ENCODE results near the gene TDG.
"Not testable (repeated sequence)": the region's sequence is repeated elsewhere in the genome, so short reads cannot be mapped to it uniquely, and the experiment has no call there.

TDG gene

DNA sequence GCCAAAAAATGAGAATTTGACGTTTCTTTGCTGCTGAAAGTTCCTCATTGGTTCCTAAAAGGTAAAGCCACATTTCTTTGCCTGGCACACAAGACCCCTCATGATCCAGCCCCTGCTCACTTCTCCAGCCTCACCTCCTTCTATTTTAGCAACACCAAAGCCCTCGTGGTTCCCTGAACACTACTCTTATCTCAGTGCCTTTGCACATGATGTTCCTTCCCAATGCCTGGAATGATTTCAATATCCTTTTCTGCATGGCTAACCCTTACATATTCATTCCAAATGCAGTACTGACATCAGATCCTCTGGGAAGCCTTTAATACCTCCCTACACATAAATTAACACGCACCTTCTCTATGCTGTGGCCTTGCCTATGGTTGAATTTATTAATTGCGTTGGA is 44.4 kb downstream of the TDG start:
- no peaks in the 10 kb centered on the region for H3K4me1 ChIP-seq (ENCODE audit: control insufficient read depth in 1 of 2, insufficient read depth in 1 of 2, low read depth in 1 of 2, low read length in 1 of 2)
- H3K9me3 ChIP-seq: no peaks in the 10 kb centered on the region
- peaks cover 6% of the 10 kb centered on the region for H3K27me3 ChIP-seq
- H3K27ac ChIP-seq: no peak overlapping the region
- no peak overlapping the region for H3K4me3 ChIP-seq (ENCODE audit: low read depth in 1 of 2, low read length in 1 of 2)
- TF ChIP-seq, protein P1, sequence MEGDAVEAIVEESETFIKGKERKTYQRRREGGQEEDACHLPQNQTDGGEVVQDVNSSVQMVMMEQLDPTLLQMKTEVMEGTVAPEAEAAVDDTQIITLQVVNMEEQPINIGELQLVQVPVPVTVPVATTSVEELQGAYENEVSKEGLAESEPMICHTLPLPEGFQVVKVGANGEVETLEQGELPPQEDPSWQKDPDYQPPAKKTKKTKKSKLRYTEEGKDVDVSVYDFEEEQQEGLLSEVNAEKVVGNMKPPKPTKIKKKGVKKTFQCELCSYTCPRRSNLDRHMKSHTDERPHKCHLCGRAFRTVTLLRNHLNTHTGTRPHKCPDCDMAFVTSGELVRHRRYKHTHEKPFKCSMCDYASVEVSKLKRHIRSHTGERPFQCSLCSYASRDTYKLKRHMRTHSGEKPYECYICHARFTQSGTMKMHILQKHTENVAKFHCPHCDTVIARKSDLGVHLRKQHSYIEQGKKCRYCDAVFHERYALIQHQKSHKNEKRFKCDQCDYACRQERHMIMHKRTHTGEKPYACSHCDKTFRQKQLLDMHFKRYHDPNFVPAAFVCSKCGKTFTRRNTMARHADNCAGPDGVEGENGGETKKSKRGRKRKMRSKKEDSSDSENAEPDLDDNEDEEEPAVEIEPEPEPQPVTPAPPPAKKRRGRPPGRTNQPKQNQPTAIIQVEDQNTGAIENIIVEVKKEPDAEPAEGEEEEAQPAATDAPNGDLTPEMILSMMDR (IDR thresholded peaks at IDR 0.05): no peak
- H3K36me3 ChIP-seq: no peaks in the 10 kb centered on the region

DNA sequence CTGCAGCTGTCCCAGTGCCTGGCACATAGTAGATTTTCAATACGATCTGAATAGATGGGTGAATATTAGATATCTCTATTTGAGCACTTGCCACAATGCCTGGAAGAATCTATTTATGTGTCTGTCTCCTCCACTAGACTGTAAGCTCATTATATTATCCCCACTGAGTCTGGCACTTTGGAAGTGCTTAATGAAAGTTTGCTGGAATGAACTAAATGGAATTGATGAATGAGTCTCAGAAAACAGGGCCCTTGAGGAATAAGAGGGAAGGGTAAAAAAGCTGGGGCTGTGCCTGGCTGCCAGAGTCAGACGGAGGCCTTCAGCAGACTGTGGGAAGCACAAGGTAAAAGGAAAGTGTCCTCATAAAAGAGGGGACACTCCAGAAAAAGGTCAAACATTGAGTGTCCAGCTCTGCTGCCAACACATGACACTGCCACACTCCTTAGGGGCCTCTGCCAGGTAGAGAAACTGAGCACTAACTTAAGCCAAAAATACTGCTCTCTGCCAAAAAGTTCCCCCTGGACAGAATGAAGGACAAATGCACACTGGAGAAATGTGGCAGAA is 45.0 kb downstream of the TDG start:
- Histone ChIP-seq H3K27me3 (peaks cover 6% of the 10 kb centered on the region), H3K4me1 (ENCODE audit: control insufficient read depth in 1 of 2, insufficient read depth in 1 of 2, low read depth in 1 of 2, low read length in 1 of 2) (no peaks in the 10 kb centered on the region), H3K27ac (no peak overlapping the region), H3K9me3 (no peaks in the 10 kb centered on the region), H3K4me3 (ENCODE audit: low read depth in 1 of 2, low read length in 1 of 2) (no peak overlapping the region), H3K36me3 (no peaks in the 10 kb centered on the region)
- TF ChIP-seq, protein P1 (IDR thresholded peaks at IDR 0.05): no peak

DNA sequence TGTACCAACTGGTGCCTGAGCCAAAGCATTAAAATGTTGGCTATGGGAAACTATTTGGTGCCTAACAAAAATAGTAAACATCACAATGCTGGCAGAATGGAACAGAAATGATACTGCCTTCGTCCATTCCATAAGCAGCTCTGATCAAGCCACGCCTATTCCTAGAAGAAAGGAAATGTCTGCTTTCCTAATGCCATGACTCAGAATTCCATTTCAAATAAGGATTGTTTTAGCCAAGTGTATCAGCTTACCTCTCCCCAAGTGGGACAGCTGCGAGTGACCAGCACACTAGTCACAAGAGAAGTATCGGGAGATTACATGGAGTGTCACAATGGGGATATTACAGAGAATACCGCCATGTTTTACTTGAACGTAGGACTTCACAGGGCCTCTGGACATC is 45.6 kb downstream of the TDG start:
- H3K27ac ChIP-seq: no peak overlapping the region

DNA sequence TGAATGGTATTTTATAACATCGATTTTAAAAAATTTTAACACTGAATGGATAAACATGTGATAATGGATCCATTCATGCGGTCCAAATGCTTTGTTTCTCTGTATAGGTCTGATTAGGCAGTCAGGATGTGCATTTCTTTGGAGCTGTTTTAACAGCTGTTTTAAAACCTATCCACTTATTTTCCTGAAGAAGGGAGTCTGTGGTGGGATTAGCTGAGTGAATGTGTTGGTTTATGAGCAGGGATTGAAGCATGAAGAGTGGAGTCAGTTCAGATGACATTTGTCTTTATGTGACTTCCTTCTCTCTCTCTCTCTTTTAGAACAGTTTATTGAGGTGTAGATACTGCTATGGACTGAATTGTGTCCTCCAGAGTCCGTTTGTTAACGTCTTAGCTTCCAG is 46.7 kb downstream of the TDG start:
- no peak overlapping the region for H3K27ac ChIP-seq
- no peaks in the 10 kb centered on the region for H3K4me1 ChIP-seq (ENCODE audit: control insufficient read depth in 1 of 2, insufficient read depth in 1 of 2, low read depth in 1 of 2, low read length in 1 of 2)
- no peaks in the 10 kb centered on the region for H3K27me3 ChIP-seq
- no peaks in the 10 kb centered on the region for H3K36me3 ChIP-seq
- no peaks in the 10 kb centered on the region for H3K9me3 ChIP-seq
- H3K4me3 ChIP-seq (ENCODE audit: low read depth in 1 of 2, low read length in 1 of 2): no peak overlapping the region
- TF ChIP-seq, protein P1 (IDR thresholded peaks at IDR 0.05): no peak

More for the DNA sequence above, 45.6 kb downstream of the TDG start:
- TF ChIP-seq, protein P1 (IDR thresholded peaks at IDR 0.05): no peak
- no peaks in the 10 kb centered on the region for H3K9me3 ChIP-seq
- no peak overlapping the region for H3K4me3 ChIP-seq (ENCODE audit: low read depth in 1 of 2, low read length in 1 of 2)
- peaks cover 6% of the 10 kb centered on the region for H3K27me3 ChIP-seq
- H3K4me1 ChIP-seq (ENCODE audit: control insufficient read depth in 1 of 2, insufficient read depth in 1 of 2, low read depth in 1 of 2, low read length in 1 of 2): no peaks in the 10 kb centered on the region
- no peaks in the 10 kb centered on the region for H3K36me3 ChIP-seq

DNA sequence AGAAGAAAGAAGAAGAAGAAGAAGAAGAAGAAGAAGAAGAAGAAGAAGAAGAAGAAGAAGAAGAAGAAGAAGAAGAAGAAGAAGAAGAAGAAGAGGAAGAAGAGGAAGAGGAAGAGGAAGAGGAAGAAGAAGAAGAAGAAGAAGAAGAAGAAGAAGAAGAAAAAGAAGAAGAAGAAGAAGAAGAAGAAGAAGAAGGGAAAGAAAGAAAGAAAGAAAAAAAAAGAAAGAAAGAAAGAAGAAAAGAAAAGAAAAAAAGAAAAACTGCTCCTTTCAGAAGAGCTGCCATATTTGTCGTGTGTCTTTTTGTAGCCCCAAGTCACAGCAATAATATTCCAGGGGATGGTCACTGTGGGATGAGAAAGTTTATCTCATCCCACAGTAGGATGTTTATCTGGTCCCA is 56.2 kb downstream of the TDG start:
- not testable (repeated sequence) for H3K9me3 ChIP-seq; H3K36me3 ChIP-seq; H3K4me1 ChIP-seq (ENCODE audit: control insufficient read depth in 1 of 2, insufficient read depth in 1 of 2, low read depth in 1 of 2, low read length in 1 of 2); H3K27ac ChIP-seq; H3K4me3 ChIP-seq (ENCODE audit: low read depth in 1 of 2, low read length in 1 of 2); H3K27me3 ChIP-seq

DNA sequence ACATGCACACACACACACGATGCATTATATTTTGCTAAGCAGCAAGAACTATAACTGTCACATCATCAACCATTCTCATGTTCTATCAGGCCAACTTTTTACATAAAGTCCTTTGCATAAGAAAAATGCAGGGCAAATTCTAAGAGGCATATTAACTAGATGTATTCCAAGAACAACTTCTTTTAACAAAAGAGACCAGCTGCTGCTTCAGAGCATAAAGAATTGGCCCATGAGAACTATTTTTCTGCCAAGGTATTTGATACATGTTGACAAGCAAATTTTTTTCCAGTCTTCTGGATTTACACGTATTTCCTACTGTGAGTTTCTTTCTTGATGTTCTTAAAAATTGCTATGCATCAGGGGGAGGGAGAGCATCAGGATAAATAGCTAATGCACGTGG is 57.1 kb downstream of the TDG start:
- Histone ChIP-seq H3K4me1 (ENCODE audit: control insufficient read depth in 1 of 2, insufficient read depth in 1 of 2, low read depth in 1 of 2, low read length in 1 of 2) (peaks cover 0 to 10% of the 10 kb centered on the region in 2 experiments), H3K4me3 (ENCODE audit: low read depth in 1 of 2, low read length in 1 of 2) (no peak overlapping the region), H3K9me3 (no peaks in the 10 kb centered on the region), H3K27me3 (no peaks in the 10 kb centered on the region), H3K36me3 (no peaks in the 10 kb centered on the region), H3K27ac (no peak overlapping the region)
- TF ChIP-seq, protein P1 (IDR thresholded peaks at IDR 0.05): no peak

Data from neutrophil (primary cell).